GM19025 (cell line): ENCODE measurements around the gene SLITRK2.

Experiments
- ATAC-seq: cut with Tn5 transposase; IDR thresholded peaks from one replicate; pipeline ENCODE4 v1.9.1; 2021; ENCODE audit warnings: mild to moderate bottlenecking, low read depth, moderate library complexity; ENCODE audit not compliant: unreplicated experiment

SLITRK2 gene

GRCh38 chrX:145853181-145853580 is 35.6 kb downstream of the SLITRK2 start:
- no peak for ATAC-seq

GRCh38 chrX:145856181-145856580 is 38.6 kb downstream of the SLITRK2 start:
- no peak for ATAC-seq

- ATAC-seq, result no peak
Observed at GRCh38 chrX:145861818-145862217, 44.2 kb downstream of the SLITRK2 start.

GRCh38 chrX:145865082-145865481 is 47.5 kb downstream of the SLITRK2 start:
- no peak for ATAC-seq
